Measurements from ENCODE around the gene USP17L15.
"Not testable (repeated sequence)": the region's sequence is repeated elsewhere in the genome, so short reads cannot be mapped to it uniquely, and the experiment has no call there.

The USP17L15 gene

GRCh38 chr4:9234085-9234484 is at the start of gene USP17L15:
USP17L15 (plus strand) TSS chr4:9234385; CDS start chr4:9234385, 0 bp downstream.
- DNase-seq, result not testable (repeated sequence)

GRCh38 chr4:9210357-9210756 is 23.8 kb upstream of the USP17L15 start, which contains the start of gene USP17L10:
USP17L10 (plus strand) TSS chr4:9210657; CDS start chr4:9210657, 0 bp downstream.
- not testable (repeated sequence) for DNase-seq

GRCh38 chr4:9214701-9215100 is 19.5 kb upstream of the USP17L15 start:
- not testable (repeated sequence) for DNase-seq

- DNase-seq, result not testable (repeated sequence)
Measured at GRCh38 chr4:9215105-9215504, 19.1 kb upstream of the USP17L15 start, which contains the start of gene USP17L11. USP17L11 (plus strand) TSS chr4:9215405; CDS start chr4:9215405, 0 bp downstream.

GRCh38 chr4:9219852-9220251 is 14.3 kb upstream of the USP17L15 start, which contains the start of gene USP17L12:
USP17L12 (plus strand) TSS chr4:9220152; CDS start chr4:9220152, 0 bp downstream.
- not testable (repeated sequence) for DNase-seq

- not testable (repeated sequence) for DNase-seq
Measured at GRCh38 chr4:9224596-9224995, 9.6 kb upstream of the USP17L15 start, which contains the start of gene USP17L13. USP17L13 (plus strand) TSS chr4:9224896; CDS start chr4:9224896, 0 bp downstream.

GRCh38 chr4:9230249-9230648 is 3.9 kb upstream of the USP17L15 start:
- DNase-seq, result not testable (repeated sequence)

GRCh38 chr4:9238461-9238860 is 4.3 kb downstream of the USP17L15 start:
- DNase-seq, result not testable (repeated sequence)

GRCh38 chr4:9243579-9243978 is 9.4 kb downstream of the USP17L15 start, which contains the start of gene USP17L17:
USP17L17 (plus strand) TSS chr4:9243879; CDS start chr4:9243879, 0 bp downstream.
- DNase-seq, result not testable (repeated sequence)

GRCh38 chr4:9247953-9248680 is 13.9 kb downstream of the USP17L15 start, which contains the start of gene USP17L18:
USP17L18 (plus strand) TSS chr4:9248630; CDS start chr4:9248630, 0 bp downstream.
- DNase-seq, result not testable (repeated sequence)

GRCh38 chr4:9253078-9253477 is 18.9 kb downstream of the USP17L15 start, which contains the start of gene USP17L19:
USP17L19 (plus strand) TSS chr4:9253378; CDS start chr4:9253378, 0 bp downstream.
- DNase-seq, result not testable (repeated sequence)

- not testable (repeated sequence) for DNase-seq
Measured at GRCh38 chr4:9257824-9258223, 23.6 kb downstream of the USP17L15 start, which contains the start of gene USP17L20. USP17L20 (plus strand) TSS chr4:9258124; CDS start chr4:9258124, 0 bp downstream.

- DNase-seq, result not testable (repeated sequence)
Measured at GRCh38 chr4:9262572-9262971, 28.4 kb downstream of the USP17L15 start, which contains the start of gene USP17L21. USP17L21 (plus strand) TSS chr4:9262872; CDS start chr4:9262872, 0 bp downstream.

- not testable (repeated sequence) for DNase-seq
Measured at GRCh38 chr4:9267319-9267718, 33.1 kb downstream of the USP17L15 start, which contains the start of gene USP17L22. USP17L22 (plus strand) TSS chr4:9267619; CDS start chr4:9267619, 0 bp downstream.

GRCh38 chr4:9271719-9272118 is 37.5 kb downstream of the USP17L15 start:
- not testable (repeated sequence) for DNase-seq
